NOMO-1 treated with dmso at 0.1 percent for 144 hours (cell line): ENCODE data around the gene ETV1.
"Not testable (repeated sequence)": the region's sequence is repeated elsewhere in the genome, so short reads cannot be mapped to it uniquely, and the experiment has no call there.

Experiments used
- DNase-seq: peaks from one replicate; lab custom pipeline; 2025; ENCODE audit not compliant: unreplicated experiment; lab: John Stamatoyannopoulos, UW

ETV1 gene

GRCh38 chr7:13933091-13933490 lies 56.4 kb downstream of the ETV1 start:
- DNase-seq: no peak

GRCh38 chr7:13932131-13932530 lies 57.3 kb downstream of the ETV1 start:
- DNase-seq: no peak

- DNase-seq: no peak
These were observed 68.4 kb downstream of the ETV1 start for GRCh38 chr7:13921062-13921461.

GRCh38 chr7:13920053-13920697 lies 69.3 kb downstream of the ETV1 start:
- no peak for DNase-seq

- DNase-seq: not testable (repeated sequence)
These were observed 71.1 kb downstream of the ETV1 start for GRCh38 chr7:13918333-13918732.

GRCh38 chr7:13917103-13917502 lies 72.4 kb downstream of the ETV1 start:
- DNase-seq: not testable (repeated sequence)

GRCh38 chr7:13915891-13916290 lies 73.6 kb downstream of the ETV1 start:
- DNase-seq: no peak

GRCh38 chr7:13912715-13913278 lies 76.7 kb downstream of the ETV1 start:
- DNase-seq: no peak

GRCh38 chr7:13911909-13912308 lies 77.6 kb downstream of the ETV1 start:
- no peak for DNase-seq

- peak; percentile 56 for DNase-seq
These were observed 78.5 kb downstream of the ETV1 start for GRCh38 chr7:13910805-13911551.

- DNase-seq: peak; percentile 34
These were observed 80.6 kb downstream of the ETV1 start for GRCh38 chr7:13908667-13909397.

- no peak for DNase-seq
These were observed 81.6 kb downstream of the ETV1 start for GRCh38 chr7:13907831-13908230.

- DNase-seq: no peak
These were observed 84.8 kb downstream of the ETV1 start for GRCh38 chr7:13904689-13905088.

GRCh38 chr7:13904007-13904406 lies 85.5 kb downstream of the ETV1 start:
- no peak for DNase-seq

GRCh38 chr7:13901577-13901976 lies 87.9 kb downstream of the ETV1 start:
- no peak for DNase-seq

- no peak for DNase-seq
These were observed 90.4 kb downstream of the ETV1 start for GRCh38 chr7:13898957-13899670.

- peak; percentile 70 for DNase-seq
These were observed 91.6 kb downstream of the ETV1 start for GRCh38 chr7:13897819-13898218.

GRCh38 chr7:13894954-13895353 lies 94.5 kb downstream of the ETV1 start:
- no peak for DNase-seq

- peak; percentile 42 for DNase-seq
These were observed 95.1 kb downstream of the ETV1 start for GRCh38 chr7:13894377-13894776.

GRCh38 chr7:13890793-13891192 lies 98.7 kb downstream of the ETV1 start:
- DNase-seq: no peak

- no peak for DNase-seq
These were observed 103.1 kb downstream of the ETV1 start for GRCh38 chr7:13886356-13886755.
